HG02885 (cell line): ENCODE measurements around the gene MEFV.
"Not testable (repeated sequence)": the region's sequence is repeated elsewhere in the genome, so short reads cannot be mapped to it uniquely, and the experiment has no call there.

Experiments used
- ATAC-seq: cut with Tn5 transposase; IDR thresholded peaks from one replicate; pipeline ENCODE4 v1.9.1; 2021; ENCODE audit warnings: mild to moderate bottlenecking; ENCODE audit not compliant: unreplicated experiment, poor library complexity

The MEFV gene

DNA sequence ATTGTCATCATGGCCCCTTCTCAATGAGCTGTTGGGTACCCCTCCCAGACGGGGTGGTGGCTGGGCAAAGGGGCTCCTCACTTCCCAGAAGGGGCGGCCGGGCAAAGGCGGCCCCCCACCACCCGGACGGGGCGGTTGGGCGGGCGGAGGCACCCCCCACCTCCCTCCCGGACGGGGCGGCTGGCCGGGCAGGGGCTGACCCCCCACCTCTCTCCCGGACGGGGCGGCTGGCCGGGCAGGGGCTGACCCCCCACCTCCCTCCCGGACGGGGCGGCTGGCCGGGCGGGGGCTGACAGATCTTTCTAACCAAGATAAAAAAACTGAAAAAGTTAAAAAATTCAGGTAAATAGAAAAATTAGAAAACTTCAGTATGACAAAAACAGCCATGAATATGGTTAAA, 14.8 kb upstream of the MEFV start:
- ATAC-seq = not testable (repeated sequence)

DNA sequence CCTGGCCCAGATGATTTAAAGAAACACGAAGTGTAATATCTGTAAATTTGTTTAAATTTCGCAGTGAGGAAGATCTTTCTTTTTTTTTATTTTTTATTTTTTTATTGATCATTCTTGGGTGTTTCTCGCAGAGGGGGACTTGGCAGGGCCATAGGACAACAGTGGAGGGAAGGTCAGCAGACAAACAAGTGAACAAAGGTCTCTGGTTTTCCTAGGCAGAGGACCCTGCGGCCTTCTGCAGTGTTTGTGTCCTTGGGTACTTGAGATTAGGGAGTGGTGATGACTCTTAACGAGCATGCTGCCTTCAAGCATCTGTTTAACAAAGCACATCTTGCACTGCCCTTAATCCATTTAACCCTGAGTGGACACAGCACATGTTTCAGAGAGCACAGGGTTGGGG, 14.3 kb upstream of the MEFV start:
- not testable (repeated sequence) for ATAC-seq

DNA sequence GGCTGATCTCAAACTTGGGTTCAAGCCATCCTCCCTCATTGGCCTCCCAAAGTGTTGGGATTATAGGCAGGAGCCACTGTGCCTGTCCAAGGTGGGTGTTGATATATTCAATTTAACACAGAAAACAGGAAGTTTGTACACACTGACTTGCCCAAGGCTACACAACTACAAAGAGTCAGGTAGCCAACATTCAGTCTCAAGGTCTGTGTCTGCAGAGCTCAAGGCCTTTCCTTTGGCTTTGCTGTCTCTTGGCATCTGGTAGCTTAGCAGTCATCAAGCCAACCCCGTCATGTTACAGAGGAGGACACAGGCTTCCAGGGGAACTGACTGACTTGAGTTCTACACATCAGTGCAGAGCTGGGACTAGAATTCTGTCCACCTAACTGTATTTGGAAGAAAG, 11.9 kb upstream of the MEFV start:
- no peak for ATAC-seq

- no peak for ATAC-seq
Measured at GRCh38 chr16:3266873-3267537, 10.6 kb upstream of the MEFV start.

GRCh38 chr16:3264137-3265036, 8.0 kb upstream of the MEFV start:
- ATAC-seq = peak; percentile 87

- no peak for ATAC-seq
Measured at GRCh38 chr16:3262517-3262916, 6.1 kb upstream of the MEFV start.

DNA sequence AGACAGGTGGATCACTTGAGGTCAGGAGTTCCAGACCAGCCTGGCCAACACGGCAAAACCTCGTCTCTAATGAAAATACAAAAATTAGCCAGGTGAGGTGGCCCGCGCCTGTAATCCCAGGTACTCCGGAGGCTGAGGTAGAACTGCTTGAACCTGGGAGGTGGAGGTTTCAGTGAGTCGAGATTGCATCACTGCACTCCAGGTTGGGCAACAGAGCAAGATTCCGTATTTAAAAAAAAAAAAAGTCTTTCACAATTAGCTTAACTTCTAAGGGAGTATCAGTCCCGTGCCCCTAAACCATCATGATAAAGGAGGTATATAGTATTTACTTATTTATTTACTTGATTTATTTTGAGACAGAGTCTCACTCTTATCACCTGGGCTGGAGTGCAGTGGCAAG, 3.4 kb upstream of the MEFV start:
- ATAC-seq = no peak

DNA sequence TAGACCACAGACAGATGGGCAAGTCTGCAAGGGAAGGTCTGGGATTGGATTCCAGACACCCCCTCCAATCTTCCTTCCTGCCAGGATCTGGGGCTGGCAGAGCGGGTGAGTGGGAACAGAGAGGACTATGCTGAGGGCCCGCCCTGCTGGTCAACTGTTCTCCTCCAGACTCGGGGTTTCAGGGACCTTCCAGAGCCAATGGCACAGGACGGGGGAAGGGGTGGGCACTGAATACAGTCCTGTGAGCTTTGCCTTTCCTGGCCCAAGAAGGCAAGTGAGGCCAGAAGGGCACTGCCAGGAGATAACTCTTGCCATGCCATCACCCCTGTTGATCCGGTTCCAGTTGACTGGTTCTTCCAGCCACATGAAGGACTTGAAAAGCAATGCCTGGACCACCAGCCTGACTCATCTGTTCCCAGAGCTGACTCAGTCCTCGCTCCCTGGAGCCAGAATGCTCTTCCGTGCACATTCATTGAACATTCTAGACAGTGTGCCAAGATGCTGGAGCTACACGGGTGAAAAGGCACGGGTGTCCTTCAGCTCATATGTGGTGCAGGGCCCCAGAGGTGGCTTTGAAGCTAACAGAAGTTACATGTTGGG, 533 bp upstream of the MEFV start:
- no peak for ATAC-seq

GRCh38 chr16:3254309-3254708, 2.1 kb downstream of the MEFV start:
- ATAC-seq = no peak

DNA sequence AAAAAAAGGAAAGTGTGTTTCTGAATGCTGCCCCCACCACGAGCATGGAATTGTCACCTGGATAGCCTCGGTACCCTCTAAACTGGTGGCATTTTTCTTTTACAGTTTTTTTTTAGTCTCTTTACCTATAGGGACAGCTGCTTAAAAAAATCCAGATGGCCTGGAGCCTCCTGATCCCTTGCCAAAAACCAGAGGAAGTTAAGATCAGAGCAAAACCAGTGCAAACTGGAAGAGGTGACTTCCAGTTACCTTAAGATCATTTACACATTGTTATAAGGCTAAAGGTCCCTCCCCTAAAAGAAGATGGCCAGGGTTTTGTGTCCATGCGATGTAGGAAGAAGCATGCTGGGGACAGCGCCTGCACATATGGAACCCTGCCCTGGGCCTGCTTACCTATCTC, 3.5 kb downstream of the MEFV start:
- ATAC-seq = no peak

DNA sequence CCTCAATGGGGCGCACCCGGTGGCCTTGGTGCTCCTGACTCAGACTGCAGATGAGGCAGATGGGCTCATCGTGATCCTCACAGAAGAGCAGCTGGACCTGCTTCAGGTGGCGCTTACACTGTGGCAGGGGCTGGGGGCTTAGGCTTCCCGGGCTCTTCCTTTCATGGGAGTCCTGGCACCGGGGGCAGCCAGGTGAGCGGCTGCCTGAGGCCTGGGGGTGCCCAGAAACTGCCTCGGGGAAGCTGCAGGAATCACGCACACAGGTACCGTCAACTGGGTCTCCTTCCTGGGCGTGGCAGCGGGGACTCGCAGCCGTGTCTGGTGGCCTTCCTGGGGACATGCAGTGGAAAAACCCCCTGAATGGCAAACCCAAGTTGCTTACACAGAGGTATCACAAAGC, 7.0 kb downstream of the MEFV start:
- ATAC-seq = no peak

DNA sequence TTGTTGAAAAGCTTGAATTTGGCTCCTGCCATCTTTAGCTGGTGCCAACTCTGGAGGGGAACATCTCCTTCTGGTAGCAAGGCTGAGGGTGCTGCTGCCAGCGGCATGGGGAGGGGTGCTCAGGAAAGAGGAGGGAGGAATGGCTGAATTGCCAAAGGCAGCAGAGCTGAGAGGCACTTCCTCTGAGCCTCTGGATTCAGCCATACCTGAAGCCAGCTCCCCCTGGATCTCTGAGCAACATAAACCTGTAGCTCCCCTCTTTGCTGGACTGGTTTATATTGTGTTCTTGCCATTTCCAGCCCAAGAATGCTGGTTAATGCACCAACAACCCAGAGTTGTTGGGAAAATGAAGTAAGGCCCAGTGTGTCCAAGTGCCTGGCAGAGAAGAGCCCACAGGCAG, 7.4 kb downstream of the MEFV start:
- no peak for ATAC-seq

DNA sequence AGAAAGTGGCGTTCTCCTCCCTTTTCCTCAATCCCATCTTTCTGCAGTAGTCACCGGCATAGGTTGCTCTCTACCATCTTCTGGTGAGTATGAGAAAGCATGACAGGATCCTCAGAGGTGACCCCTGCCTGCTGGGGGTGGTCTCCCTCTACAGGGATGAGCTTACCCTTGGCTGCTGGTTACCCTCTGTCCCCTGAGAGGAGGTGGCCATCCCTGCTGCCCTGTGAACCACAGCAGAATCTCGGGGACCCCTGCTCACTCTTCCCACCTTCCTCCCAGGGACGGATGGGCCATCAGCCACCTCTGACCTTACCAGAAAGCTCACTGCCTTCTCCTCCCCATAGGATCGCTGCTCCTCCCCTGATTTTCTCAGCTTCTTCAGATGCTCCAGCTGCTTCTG, 7.8 kb downstream of the MEFV start:
- ATAC-seq = no peak

- no peak for ATAC-seq
Measured at GRCh38 chr16:3246876-3247275, 9.6 kb downstream of the MEFV start.

DNA sequence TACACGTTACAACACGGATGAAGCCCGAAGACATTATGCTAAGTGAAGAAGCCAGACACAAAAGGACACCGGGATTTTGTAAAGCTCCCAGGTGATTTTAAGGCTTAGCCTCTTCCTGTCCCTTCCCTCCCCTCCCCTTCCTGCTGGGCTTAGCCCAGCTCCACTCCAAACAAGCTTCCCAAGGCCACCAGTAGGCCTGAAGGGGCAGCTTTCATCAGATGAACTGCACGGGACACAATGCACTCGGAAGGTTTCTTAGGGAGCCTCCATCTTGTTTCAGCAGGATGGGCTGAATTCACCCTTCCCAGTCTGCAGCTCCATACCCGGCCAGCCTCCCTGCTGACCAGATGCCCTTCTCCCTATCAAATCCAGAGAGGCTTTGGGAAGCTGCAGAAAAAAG, 10.4 kb downstream of the MEFV start:
- no peak for ATAC-seq

DNA sequence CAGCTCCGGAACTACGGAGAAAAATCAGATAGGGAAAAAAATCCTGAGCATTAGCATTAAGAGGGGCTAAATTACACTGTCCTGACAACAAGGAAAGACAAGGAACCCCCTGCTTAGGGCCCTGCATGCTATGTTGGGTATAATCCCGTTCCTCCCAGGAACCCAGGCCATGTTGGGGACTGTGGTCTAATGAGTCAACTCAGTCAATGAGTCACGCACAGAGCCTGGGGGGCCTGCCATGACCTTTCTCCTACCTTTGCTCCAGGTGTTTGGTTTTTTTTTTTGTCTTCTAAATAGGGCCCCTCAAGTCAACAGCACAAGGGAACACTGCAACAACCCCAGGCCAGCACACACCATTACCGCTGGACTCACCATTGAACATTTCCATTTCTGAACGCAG, 12.6 kb downstream of the MEFV start:
- ATAC-seq = no peak

DNA sequence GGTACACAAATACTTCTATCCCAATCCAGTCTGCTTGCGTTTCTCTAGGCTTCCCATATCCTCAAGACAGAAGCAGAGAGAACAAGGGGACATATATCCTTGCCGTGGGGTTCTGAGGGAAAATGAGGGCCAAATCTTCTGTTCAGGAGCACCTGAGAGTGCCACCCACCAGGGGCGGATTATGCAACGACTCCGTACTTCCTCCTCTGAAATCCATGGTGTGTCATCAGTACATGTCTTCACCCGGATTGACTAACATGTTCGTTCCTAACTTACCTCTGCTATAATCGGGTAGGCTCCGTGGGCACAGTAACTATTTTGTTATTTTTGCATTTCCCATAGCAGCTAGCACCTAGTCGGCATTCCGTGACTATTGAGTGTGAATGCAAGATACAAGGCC, 13.7 kb downstream of the MEFV start:
- ATAC-seq = no peak

DNA sequence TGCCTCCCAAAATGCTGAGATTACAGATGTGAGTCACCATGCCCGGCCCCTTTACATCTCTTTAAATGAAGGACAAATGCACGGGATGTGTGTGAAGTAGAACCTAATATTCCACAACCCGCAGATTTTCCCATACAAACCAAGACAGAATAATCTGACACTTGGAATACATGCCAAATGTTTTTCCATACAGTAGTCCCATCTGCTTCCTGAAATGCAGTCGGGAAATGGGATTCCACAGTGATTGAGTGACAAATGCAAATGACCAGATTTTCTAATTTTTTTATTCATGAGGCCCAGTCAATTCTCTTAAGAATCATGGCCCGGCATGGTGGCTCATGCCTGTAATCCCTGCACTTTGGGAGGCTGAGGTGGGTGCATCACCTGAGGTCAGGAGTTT, 14.7 kb downstream of the MEFV start:
- no peak for ATAC-seq

DNA sequence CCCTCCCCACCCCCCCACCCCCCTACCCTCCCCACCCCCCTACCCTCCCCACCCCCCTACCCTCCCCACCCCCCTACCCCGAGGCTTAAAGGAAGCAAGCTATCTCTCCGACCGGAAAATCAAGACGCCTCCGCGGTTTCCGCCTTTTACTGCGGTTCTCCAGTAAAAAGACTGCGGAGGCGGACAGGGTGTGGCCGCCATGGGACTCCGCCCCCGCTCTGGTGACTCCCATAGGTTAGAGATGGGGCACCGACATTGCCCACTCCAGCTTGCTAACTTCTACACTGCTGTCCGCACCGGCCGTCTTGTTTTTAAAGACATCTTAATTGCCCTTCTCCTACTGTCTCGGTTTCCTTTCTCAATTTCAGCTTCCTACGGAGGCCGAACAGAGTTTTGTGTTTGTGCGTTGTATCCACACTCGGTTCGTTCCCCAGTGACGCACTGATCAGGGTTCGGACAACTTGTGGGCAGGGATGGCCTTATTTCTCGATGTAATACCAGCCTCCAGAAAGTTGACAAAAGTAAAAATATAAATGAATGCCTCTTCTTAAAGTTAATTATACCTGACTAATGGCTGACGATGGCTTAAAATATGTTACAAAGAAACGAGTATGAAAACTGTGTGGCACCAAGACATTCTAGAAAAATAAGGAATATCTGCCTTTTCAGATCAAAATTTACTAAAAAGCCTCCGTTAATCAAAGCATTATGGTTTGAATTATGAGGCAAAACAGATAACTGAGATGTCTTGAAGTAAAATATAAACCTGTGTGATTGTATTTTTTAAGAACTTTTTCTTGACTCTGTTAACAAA, 20.4 kb downstream of the MEFV start:
- ATAC-seq = no peak

- ATAC-seq = peak; percentile 94
Measured at GRCh38 chr16:3234857-3235561, 21.4 kb downstream of the MEFV start, which contains the start of gene ZNF200. Gene ZNF200, minus strand, starts transcription at chr16:3235158. Its CDS starts 1,403 bp downstream, at chr16:3233755.
